NK-92 treated with Interleukin-12 subunit alpha and Interleukin-12 subunit beta, amount 100 ng/mL, for 24 hours (cell line): Measurements from ENCODE around the gene NRXN2.
"Not testable (repeated sequence)": the region's sequence is repeated elsewhere in the genome, so short reads cannot be mapped to it uniquely, and the experiment has no call there.

Source experiments
- DNase-seq: peaks from one replicate; lab custom pipeline; 2025; lab: John Stamatoyannopoulos, UW

NRXN2 gene

GRCh38 chr11:64721359-64721699 is 1.7 kb downstream of the NRXN2 start:
- no peak for DNase-seq

DNA sequence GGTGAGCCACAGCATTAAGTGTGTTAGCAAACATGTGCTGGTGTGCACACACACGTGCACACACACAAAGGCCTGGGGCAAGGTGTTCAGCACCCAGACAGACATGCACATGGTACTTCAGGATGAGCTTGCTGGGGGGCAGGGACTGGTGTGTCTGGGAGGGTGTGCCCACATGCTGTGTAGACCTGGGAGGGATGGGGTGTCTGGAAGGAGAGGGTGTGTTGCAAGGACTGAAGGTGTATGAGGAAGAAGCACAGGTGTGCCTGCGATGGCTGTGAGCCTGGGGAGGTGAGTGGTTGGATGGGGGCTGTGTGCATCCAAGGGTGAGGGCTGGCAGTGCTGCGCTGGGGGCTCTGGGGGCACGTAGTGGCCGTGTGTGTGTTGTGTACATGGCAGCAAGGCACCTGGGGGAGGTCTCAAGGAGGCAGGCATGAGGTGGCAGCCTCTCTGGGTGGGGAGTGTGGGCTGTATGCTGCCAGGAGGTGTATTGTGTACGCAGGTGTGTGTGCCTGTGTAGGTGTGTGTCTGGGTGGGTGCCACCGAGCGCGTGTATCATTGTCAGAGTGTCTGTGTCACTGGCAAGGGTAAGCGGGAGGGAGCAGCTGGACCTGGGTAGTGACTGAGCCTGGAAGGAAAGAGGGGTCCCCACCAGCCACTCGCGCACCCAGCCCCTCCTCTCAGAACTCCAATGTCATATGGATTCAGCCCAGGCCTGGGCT is 2.2 kb downstream of the NRXN2 start:
- no peak for DNase-seq

DNA sequence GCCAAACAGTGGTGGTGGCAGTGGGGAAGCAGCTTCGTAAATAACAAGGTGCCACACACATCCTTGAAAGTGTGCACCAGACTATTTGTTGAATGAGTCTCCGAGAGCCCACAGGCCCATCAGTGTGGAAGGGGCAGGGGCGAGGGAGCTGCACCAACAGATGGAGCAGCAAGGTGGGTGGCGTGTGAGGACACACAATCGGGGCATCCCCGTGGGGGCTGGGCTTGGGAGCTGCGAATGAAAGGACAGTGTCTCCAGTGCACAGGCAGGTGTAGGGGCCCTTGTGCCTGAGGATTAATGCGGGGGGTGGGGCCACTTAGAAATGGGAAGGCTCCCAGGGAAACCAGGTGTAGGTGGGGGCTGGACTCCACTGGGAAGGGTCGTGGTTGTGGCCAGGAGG is 2.8 kb downstream of the NRXN2 start:
- DNase-seq = no peak

DNA sequence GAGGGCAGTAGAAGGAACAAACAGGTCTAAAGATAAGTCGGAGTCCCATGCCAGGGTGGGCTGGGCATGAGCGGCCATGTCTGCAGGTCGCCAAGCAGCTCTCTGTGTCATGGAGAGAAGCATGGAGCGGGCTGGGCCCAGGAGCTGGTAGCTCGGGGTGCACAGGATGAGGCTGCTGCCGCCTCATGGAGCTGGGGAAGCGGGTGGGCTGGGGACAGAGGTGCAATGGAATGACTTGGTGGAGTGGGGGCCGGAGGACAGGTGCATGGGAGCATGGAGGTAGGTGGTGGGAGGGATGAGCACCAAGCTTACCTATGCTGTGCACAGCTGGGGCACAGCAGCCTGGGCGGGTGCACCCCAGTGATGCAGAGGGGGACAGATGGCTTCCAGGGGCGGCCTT is 3.6 kb downstream of the NRXN2 start:
- no peak for DNase-seq

DNA sequence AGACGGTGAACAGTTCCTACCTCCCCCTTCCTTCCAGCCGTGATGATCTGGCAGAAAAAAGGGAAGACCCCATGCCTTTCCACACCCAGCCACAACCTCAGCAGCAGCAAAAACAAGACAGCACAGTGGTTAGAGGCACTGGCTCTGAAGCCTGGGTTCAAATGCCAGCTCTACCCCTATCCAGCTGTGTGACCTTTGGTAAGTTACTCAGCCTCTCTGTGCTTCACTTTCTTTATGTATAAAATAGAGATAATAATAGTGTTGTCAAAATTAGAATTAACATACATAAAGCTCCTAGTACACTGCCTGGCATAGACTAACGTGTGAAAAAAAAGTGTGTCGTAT is 4.2 kb downstream of the NRXN2 start:
- DNase-seq = no peak

- no peak for DNase-seq
Observed at GRCh38 chr11:64718084-64718779, 4.8 kb downstream of the NRXN2 start.

DNA sequence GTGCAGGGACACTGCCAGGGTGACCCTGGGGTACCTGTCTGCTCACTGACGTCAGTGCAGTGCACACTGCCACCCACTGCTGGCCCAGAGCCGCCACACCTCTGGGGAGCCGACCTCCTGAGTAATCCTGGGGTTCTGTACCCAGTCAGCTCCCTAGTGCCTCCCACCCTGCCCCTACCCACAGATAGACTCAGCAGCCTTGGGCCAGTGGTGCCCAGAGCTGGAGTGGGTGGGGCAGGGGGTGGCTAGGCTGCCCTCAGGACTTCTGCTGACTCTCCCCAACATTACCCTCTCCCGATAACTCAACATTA is 5.8 kb downstream of the NRXN2 start:
- DNase-seq = no peak

- DNase-seq = no peak
Observed at GRCh38 chr11:64716473-64717267, 6.3 kb downstream of the NRXN2 start.

DNA sequence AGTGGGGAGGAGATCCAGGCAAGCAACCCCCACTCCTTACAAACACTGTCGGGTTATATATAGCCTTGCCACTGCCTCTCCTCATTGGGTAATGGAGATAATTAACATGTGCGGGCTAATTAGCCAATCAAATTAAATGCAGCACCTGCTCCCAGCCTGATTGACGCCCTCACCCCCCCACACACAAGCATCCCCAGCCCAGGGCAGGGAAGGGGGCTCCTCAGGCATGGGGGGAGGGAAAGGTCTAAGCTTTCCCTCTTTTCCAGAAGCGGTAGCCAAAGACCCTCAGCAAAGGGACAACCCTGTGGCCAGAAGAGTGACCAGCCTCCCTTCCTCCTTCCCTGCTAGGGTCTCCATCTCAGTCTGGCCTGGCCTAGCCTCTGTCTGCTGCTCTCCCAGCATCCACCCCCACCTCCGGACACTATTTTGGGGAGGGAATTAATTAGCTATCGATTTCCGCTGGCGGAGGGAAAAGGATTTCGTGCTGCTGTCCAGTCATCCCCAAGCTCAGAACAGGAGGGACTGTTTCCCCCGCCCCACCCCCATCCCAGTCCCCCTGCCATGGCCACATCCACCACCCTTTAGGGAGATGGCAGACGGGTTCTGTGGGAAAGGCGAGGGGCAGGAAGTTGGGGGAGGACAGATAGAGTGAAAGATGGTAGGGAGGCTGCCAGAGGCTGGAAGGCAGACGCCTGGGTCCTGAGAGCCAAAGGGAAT is 7.1 kb downstream of the NRXN2 start:
- DNase-seq = no peak

DNA sequence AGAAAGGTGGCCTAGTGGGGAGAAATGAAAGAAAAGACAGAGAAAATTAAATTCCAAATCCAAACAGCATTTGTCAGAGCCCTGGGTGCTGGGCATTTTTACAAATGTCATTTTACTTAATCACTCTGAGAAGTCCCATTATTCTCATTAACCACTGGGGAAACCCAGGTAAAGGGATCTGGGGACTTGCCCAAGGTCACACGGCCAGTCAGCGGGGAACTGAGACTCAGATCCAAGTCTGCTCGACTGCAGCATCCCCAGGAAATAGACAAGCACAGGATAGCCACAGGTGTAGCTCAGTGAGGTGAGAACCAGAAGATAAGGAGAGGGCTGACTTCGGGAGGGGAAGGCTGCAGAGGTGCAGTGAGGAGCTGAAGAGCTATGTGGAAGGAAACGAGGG is 7.9 kb downstream of the NRXN2 start:
- DNase-seq = no peak

DNA sequence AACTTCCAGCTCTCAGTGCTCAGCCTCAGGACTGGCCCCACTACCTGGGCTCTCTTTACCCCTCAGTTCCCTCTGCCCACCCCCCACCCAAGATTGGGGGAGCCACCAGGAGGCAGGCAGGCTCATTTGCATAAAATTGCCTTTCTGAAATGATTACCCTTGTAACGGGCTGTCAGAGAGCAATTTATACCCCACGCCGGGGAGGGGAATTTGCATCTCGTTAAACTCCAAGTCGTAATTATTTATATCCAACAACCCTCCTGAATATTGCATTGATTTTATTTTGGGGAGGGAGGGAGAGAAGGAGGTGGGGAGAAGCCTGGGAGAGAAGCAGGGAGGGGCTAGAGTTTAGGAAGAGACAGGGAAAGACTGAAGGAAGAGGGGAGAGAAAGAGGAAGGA is 8.3 kb downstream of the NRXN2 start:
- no peak for DNase-seq

DNA sequence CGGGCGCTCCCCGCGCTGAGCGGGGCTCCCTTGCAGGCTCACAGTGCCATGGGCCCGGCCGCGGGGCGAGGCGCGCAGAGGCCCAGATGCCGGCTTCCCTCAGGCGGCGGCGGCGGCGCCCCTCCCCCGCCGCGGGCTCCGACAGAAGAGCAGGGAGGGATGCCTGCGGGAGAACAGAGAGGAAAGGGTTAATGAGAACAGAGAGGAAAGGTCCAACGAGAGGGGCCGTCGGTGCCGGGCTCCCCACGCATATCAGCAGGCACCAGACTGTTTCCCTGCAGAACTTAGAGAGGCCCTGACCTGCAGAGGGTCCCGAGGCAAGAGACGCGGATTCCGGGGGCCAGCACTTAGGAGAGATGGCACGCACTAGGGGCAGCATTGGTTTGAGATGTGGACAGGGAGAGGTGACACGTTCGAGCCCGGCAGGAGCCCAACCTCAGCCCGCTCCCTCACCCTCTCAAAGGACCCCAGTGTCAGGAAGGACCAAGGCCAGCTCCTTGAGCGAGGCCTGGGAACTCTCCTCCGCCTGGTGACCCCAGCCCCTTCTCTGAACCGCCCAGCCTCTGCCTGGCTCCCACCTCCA is 9.1 kb downstream of the NRXN2 start:
- DNase-seq = no peak

GRCh38 chr11:64713016-64713707 is 9.8 kb downstream of the NRXN2 start:
- DNase-seq = no peak

GRCh38 chr11:64712430-64713015 is 10.5 kb downstream of the NRXN2 start:
- DNase-seq = no peak

GRCh38 chr11:64711956-64712362 is 11.0 kb downstream of the NRXN2 start:
- no peak for DNase-seq

DNA sequence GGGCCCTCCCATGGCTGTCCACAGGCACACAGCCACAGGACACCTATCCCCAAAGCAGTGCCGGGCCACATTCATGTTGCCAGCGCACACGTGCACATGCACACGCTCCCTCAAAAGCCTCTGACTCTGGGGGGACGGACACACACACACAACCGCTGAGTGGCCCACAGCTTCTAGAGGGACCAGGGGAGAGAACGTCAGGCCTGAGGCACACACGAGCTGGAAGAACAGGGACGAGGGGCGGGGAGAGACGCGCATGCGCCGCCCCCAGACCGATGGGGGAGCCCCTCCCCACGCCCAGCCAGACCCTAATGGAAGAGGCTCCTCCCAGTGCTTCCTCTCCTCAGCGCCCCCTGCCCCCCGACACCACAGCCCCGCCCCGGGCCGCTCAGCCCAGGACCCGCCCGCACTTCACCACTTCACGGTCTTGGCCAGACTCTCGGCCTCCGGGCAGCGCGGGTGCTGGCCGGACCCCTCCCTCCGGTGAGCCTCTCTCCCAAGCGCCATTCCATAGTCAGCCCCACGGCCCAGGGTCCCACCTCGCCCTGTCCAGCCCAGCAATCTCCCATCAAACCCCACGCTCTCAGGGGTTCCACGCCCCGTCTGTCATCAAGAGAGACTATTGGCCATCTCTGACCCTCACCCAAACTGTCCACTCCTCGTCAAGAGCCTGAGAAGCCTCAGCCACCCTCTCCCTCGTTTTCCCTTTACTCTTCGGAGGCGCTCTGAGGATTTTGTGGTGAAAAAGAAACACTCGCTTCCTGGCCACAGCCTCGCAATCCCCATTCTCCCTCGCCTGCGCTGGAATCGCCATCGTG is 11.7 kb downstream of the NRXN2 start:
- no peak for DNase-seq

DNA sequence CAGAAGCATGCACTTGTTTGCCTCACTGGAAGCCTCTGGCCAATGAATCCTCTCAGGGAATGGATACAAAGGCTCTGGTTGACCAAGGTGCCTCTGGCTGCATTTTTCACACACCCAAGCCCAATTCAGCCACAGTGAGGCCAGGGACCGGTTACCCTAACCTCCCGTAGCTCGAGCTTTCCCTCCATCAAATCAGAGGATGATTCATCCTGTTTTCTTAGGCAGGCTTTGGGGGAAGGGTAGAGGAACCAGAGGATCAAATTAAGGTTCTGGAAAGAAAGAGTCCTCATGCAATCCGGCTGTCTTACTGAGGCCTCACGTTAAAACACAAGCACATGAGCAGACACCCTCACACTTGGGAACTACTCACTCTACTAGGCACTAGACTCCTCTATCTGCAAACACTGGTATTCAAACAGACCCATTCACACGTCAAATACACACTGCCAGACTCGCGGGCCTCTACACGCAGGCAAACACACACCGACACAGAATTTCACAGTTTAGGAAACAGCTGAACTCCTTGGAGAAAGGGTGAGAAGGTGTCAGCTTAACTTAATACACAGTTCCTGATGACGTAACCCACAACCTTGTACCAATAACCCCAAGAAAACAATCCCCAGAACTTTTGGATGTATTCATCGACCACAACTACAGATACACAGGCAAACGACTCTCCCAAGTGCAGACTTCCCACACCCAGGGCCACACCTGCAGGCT is 12.4 kb downstream of the NRXN2 start:
- DNase-seq = no peak

DNA sequence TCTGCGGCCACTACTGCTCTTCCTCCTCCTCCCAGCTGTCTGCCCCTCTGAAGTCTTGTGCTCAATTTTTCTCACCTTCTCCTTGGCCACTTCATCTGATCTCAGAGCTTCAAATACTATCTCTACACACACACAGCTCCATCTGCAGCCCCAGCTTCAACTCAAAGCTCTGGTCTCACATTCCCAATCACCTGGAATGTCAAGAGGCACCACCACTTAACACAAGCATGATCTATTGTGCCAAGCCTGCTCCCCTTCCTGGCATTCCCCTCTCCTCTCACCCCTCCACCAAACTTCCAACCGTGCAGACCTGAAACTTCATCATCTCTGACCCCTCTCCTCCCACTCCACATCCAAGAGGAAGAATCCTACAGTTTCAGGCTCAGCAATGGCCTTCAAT is 17.5 kb downstream of the NRXN2 start:
- no peak for DNase-seq

GRCh38 chr11:64703048-64703447 is 19.9 kb downstream of the NRXN2 start:
- DNase-seq = no peak

DNA sequence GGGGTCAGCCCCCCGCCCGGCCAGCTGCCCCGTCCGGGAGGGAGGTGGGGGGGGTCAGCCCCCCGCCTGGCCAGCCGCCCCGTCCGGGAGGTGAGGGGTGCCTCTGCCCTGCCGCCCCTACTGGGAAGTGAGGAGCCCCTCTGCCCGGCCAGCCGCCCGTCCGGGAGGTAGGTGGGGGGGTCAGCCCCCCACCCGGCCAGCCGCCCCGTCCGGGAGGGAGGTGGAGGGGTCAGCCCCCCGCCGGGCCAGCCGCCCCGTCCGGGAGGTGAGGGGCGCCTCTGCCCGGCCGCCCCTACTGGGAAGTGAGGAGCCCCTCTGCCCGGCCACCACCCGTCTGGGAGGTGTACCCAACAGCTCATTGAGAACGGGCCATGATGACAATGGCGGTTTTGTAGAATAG is 21.0 kb downstream of the NRXN2 start:
- not testable (repeated sequence) for DNase-seq
